HG02885 (cell line): ENCODE data around the gene SYT3.

Experiments used
- ATAC-seq: cut with Tn5 transposase; IDR thresholded peaks from one replicate; pipeline ENCODE4 v1.9.1; 2021; ENCODE audit warnings: mild to moderate bottlenecking; ENCODE audit not compliant: unreplicated experiment, poor library complexity

The SYT3 gene

DNA sequence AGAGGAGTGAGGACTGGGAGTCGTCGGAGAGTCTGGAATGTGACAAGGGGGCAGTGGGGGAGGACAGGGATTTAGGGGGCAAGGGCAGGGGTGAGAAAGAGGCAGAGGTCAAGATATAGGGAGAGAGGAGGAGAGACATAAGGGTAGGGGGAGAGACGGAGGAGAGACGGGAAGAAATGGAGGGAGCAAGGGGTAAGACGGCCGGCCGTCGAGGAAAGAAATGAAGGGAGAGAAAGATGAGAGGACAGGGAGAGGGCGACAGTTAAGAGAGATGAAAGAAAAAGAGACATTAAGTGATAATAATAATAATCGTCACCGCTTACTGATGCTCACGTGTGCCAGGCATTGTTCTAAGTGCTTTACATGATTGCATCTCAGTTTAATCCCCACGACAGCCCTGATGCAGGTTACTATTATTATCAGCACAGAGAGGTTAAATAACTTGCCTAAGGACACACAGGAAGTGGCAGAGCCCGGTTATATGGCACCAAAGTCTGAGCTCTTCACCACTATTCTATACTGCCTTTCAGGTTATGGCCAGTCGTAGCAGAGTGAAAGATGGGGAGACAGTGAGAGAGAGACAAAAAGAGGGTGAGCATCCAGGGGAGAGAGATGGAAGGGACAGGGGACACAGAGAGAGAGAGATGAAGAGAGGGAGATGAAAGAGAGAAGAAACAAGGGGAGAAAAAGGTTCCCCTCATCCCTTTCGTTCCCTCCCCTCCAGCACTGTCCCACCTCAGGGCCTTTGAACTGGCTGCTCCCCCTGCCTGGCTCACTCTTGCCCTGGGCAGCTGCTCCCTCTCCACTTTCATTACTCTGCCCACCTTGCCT, 23.2 kb upstream of the SYT3 start:
- ATAC-seq: no peak

DNA sequence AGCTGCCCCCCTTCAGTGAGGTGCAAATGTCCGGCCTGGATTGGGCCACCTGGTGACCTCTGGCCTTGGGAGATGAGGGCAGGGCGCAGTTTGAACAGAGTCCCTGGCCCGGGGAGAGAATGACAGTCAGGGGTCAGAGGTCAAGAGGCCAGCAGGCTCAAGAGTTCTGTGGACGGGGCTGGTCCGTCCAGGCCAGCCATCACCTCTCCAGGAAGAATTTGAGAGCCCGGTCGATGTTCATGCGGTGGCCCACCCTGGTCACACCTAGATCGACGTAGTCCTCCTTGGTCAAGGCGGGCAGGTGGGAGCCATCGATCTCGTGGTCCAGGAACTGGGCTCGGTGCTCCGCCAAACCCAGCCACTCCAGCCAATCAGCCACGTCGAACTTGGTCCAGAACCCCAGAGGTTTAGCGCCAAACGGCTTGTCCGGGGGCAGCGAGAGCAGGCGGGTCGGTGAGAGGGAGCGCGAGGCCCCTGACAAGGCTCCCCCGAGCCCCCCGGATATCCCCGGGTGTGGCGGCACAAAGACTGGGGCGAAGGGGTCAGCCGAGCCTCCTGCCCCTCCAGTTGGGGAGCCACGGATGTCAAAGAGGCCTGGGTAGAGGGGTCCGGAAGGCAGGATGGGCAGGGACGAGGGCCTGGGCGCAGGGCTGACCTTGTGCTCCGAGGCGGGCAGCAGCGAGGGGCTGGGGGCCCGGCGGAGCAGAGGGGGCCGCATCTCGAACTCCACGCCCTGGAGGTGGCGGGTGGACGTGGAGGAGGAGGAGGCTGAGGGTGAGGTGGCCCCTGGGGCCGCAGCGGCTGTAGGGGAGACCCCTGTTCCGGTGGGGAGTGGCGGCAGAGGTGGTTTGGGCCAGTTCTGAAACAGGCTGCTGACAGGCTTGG, 22.3 kb upstream of the SYT3 start:
- ATAC-seq: no peak

DNA sequence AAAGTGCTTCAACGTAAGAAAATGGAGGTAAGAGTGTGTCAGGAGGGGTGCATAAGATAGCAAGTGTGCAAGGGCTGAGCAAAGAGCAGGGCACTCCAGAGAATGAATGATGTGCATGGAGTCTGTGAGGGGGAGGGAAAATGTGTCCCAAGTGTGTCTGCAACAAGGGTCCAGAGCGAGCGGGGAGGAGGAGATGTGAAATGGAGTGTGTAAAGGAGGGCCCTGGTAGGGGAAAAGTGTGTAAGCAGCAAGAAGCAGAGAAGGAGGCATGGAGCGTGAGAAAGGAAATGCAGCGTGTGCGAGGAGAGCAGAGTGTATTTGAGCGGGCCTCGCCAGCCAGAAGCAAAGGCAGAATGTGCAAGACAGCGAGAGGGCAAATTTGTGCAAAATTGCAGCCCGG, 21.3 kb upstream of the SYT3 start:
- ATAC-seq: no peak

DNA sequence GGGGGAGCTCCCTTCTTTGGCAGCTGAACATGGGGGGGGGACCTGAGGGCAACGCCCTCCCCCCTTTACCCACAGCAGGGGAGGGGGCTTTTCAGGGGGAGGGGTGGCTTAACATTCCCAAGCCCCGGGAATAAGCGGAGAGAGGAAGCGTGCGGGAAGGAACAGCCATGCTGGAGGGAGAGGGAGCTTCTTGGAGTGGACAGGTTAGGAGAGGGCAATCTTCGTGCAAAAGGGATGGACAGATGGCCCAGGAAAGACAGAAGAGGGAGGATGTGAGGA, 20.3 kb upstream of the SYT3 start:
- no peak for ATAC-seq

DNA sequence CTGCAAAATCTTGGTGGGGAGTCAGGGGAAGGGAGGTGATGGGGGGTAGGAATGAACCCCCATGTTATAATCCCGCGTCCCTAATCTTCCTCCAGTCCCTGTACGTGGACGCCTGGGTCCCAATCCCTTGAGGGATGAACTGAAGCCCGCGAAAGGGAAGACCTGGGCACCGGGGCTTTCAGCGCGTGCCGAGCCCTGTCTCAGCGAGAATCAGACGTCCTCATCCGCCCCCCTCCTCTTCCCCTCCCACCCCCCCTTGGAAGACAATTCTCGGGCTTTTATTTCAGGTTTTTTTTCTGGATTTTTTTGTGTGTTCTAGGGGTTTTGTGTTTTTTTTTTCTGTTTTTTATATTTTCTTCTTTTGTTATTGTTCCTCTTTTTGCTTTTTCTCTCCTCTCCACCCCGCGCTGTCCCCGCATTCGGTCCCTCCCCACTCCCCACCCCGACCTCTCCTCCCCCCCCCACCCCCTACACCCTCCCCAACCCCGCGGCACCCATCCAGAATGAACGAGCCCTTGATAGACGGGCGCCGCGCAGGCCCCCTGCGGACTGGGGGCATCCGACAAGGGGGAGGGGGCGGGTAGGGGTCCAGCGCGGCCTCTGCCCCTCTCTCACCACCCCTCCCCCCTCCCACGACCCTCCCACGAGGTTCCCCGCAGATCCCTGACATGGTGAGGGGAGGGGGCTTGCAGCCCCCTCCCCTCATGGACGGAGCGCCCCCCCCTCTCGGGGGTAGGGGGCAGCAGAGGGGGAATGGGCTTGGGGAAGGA, 19.8 kb upstream of the SYT3 start:
- no peak for ATAC-seq

DNA sequence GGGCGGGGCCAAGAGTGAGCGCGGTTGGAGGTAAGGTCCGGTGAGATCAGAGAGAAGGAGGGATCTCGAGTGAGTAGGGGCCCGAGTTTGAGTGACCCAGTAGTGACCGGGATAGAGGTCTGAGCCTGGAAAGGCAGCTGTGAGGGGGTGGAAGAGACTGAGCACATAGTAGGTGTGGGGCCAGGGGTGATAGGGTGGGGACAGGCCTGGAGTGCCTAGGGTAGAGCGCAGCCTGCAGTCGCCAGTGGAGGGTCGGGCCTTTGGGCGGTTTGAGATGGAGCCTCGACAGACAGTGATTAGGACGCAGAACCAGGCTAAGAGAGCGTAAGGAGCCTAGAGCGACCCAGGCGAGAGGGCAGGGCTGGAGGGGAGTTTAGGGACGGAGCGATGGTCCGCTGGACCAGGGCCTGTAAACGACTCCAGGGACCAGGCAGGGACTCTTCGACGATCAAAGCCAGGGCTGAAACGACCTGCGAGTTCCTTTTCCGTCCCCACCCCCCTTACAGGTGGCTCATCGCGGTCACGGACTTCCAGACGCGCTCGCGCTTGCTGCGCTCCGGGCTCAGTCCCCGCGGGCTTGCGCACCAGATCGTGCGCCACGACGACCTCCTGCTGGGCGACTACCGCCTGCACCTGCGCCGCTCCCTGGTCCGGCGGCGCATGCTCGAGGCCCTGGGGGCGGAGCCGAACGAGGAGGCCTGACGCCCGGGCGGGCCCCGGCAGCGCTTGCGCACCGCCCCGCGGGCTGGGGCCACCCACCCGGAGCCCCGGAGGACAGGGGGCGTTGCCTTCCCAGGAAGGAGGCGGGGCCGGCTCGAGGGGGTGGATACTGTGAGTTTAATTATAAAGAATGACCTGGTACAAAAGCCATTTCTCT, 19.0 kb upstream of the SYT3 start:
- ATAC-seq: no peak

DNA sequence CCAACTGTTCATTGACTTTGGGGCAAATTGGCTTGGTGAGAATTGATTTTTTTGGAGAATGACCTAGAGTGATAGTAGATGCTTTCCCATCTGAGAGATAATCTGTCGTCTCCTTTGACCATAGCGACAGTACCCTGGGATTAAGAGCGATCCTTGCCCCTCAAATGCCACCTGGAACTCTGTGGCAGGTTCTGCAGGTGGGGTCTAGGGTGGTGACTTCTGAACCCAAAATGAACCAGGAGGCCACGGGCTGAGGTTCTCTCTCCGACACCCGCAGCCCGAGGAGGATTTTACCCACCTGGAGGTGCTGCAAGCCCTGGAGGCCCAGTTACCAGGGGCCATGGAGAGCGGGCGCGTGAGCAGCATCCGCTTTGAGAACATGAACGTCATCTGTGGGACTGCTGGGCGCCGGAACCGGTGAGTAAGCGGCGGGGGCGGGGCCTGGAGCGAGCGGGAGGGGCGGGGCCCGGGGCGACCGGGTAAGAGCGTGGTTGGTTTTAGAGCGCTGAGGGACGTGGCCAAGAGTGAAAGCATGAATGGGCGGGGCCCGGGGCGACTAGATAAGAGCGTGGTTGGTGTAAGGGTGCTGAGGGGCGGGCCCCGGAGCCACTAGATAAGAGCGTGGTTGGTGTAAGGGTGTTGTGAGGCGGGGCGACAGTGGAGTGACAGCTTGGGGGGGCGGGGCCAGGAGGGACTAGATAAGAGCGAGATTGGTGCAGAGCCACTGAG, 18.2 kb upstream of the SYT3 start:
- ATAC-seq: no peak

DNA sequence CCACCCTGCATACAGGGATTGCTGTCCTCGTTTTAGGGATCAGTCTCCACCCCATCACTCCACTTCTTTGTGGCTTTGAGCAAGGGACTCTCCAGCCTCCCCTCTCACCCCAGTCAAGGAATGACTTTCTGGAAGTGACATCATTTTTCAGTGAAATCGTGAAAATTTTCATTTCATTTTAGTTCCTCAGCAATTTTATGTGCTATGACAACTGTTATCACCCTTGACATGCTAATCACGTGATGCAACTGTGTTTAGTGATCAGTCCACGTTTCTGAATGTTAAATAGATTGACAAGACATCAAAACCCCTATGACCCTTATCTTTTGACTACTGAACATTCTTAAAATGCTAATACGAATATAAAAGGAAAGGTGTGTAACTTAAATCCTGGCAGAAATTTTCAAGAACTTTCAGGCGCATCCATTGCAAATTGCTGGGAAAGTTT, 17.6 kb upstream of the SYT3 start:
- ATAC-seq: no peak

DNA sequence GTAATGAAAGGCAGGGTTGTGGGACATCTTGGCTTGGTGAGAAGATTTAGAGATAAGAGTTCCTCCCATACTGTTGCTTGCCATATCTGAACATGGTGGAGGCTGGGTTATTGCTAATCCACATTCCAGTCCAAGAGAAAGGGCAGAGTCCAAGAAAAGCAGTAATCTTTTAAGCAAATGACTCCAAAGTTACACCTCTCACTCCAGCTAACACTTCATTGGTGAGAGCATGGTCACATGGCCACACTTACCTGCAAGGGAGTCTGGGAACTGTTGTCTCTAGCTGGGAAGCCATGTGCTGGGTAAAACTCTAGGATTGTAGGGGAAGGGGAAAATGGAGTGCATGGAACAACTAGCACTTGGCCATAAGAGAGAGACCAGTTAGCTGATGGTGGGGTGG, 15.2 kb upstream of the SYT3 start:
- no peak for ATAC-seq

DNA sequence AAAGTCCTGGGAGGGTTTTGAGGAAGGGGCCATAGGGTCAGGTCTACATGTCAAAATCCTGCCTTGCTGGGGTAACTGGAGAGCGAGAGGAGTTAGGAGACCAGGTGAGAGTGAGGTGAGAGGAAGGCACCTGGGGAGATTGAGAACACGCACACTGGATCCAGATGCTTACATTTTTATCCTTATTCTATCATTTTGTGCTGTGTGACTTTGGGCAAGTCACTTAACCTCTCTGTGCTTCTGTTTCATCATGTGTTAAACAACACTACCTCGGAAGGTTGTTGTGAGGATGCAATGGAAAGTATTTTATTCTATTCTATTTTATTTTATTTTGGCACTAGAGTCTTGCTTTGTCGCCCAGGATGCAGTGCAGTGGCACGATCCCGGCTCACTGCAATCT, 13.0 kb upstream of the SYT3 start:
- no peak for ATAC-seq

DNA sequence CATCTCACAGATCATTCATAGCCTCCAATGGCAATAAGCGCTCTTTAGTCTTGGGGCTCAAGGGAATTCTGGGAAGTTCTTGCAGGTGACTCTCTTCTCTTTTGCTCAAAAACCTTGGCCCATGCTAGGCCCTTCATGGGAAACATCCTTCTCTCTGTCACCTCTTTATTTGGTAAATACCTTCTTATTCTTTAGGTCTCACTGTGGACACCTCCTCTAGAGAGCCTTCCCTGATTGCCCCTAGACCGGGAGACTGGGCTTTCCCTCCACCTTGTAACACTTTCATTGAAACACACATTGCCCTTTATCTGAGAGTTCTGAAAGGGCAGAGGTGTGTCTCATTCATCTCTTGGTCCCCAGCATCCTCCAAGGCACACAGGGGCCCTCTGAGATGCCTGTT, 11.5 kb upstream of the SYT3 start:
- ATAC-seq: no peak

DNA sequence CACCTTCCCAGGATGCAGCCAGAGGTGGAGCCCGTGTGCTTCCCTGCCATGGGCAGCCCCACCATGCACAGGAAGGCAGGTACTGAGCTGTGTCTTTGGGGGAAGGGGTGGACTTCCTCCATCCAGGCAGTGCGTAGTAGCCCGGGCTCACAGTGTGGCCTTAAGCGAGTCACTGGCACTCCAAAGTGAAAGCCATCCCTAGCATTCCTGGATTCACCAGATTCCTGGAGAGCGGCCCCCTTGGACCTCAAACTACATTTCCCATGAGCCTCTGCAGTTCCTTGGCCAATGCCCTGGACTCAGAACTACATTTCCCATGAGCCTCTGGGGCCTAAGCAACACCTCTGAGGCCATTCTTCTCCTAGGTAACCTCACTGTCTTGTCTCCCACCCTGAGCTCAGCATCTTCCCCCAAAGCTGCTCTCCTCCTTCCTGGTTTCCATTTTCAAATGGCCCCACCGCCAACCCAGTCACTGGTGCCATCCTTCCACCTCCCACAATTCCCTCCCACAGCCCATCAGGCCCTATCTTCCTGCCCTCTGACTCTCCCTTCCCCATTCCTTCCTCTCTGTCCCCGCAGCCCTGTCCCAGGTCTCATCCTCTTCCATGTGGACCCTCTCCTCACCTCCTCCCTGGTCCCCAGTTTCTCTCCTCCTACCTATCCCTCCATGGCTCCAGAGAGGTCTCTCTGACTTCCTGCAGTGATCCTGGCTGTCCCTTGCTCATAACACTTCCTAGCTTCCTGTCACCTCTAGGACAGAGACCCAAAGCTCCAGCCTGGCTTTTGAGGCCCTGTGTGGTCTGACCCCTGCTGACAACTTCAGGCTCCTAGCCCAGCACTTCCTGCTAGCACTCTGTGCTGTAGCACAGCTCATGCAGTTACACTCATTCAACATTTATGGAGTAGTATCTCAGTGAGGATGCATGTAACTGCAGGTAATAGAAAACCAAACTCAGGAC, 10.0 kb upstream of the SYT3 start, which contains the start of gene C19orf81:
Gene C19orf81, plus strand, starts transcription at position 13 of the 959 bp plus-strand sequence. Its CDS starts 0 bp downstream, at position 13.
- no peak for ATAC-seq

DNA sequence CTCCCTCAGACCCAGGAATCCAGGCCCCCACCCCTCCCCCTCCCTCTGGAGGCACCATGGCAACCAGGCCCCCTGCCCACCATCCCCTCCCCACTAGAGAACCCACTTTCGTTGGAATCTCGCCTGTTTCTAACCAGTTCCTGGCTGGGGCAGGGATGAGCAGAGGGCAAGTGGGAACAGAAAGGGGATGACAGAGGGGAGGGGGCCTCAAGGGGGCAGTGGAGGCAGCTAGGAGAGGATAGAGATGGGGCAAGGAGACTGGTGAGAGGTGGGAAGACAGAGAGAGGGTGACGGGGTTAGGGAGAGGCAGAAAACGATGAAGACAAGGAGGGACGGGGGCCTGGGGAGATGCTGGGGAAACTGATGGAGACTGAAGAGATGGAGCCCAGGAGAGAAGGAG, 9.0 kb upstream of the SYT3 start:
- no peak for ATAC-seq

DNA sequence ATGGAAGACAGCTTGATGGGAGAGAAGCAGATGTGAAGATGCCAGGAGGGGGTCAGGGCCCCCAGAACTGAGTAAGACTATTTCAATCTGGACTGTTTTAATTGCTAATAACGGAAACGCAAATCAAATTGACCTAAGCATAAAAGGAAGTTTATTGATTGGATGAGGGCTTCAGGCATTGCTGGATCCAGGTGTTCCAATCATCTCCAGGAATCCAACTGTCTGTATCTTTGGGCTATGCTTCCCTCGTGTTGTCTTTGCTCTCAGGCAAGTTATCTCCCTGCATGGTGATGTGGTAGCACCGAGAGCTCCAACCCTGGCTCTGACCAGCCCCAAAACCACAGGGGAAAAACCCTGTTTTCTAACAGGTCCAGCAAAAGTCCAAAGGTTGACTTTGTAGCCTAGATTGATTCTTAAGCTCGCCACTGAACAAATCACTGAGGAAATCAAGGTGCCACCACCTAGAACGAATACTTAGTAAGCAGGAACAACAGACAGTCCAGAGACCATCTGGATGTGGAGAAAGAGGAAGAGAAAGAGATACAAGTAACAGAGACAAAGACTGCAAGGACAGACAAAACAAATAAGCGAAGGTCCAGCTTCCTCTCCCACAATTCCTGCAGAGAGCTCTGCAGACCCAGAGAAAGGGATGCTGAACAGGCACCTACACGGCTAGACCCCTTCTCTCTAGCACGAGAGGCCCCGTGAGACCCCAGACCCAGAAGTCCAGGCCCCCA, 8.4 kb upstream of the SYT3 start:
- ATAC-seq: no peak

DNA sequence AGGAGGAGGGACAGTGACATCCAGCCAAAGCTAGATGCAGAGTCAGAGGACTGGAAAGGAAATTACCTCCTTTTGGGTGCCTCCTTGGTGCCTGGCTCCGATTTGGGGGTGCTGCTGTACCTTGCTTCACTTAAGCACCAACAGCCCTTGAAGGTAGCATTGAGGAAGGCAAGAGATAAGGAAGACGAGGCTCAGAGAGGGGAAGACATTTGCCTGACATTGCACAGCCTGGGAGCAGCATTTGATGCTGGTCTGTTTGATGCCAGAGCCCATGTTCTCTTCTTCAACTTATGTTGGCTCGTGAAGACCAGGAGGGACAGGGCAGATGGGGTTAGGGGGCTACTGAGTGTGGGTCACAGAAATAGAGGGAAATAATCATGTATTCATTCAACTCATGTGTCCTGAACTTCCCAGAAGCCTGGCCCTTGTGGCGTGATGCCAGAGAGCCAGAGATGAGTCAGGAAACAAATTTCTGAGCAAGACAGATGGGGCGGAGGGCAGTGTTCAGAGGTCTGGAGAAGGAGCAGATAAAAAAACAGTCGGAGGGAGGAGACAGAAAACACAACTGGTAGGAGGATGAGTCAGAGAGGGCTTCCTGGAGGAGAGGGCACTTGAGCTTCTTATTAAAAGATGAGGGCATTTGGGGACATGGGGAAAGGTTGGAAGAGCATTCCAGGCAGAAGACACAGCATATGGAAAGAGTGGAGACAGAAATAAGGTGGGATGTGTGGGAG, 6.6 kb upstream of the SYT3 start:
- no peak for ATAC-seq

DNA sequence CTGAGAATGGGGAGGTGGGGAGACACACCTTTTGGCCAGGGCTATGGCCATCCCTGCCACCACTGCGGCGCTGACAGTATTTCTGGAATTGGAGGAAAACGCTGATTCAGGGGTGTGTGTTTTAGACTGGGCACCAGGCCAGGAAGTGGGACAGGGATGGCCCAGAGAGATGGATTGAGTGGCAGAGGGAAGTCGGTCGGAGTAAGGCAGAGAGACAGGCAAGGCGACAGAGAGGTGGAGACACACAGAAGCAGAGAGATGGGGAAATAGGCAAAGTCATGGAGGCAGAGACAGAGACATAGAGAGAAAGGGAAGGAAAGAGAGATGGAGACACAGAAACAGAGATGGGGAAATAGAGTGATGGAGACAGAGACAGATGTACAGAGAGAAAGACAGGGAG, 5.4 kb upstream of the SYT3 start:
- no peak for ATAC-seq
